ENCODE results near the gene RNF39.
"Not testable (repeated sequence)": the region's sequence is repeated elsewhere in the genome, so short reads cannot be mapped to it uniquely, and the experiment has no call there.

Gene RNF39

GRCh38 chr6:30075094-30075789 is at the start of gene RNF39:
Gene RNF39, minus strand, starts transcription at chr6:30075769. Its CDS starts 184 bp downstream, at chr6:30075585.
- peak; percentile 20 for DNase-seq (ENCODE audit: low spot score)

DNA sequence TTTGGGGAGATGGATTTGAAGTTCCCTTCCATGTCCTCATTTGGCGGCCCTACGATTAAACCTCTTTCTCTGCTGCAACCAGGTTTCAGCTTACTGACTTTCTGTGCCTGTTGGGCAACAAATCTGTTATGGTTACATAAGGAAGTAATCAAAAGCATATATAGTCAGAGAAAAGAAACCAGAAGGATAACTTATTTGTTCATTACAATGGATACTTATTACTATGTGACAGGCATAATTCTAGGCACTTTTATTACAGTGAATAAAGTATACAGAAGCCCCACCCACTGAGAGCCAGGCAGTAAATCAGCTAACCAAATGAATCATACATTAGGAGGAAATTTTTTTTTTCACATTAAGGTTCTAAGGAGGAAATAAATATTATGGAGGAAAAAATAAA is 46.9 kb upstream of the RNF39 start:
- DNase-seq (ENCODE audit: low spot score), result no peak

GRCh38 chr6:30121446-30122366 is 46.1 kb upstream of the RNF39 start:
- no peak for DNase-seq (ENCODE audit: low spot score)

DNA sequence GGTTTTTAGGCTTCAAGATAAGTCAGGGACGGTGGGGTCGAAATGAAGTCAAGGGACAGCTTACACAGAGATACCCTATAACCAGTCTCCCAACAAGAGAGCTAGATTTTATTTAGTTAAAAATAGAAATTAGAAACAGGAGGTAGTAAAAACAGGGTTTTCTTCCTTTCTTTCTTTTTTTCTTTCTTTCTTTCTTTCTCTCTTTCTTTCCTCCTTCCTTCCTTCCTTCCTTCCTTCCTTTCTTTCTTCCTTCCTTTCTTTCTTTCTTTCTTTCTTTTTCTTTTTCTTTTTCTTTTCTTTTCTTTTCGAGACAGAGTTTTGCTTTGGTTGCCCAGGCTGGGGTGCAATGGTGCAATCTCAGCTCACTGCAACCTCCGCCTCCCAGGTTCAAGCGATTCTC is 43.1 kb upstream of the RNF39 start:
- not testable (repeated sequence) for DNase-seq (ENCODE audit: low spot score)

GRCh38 chr6:30116724-30117123 is 41.2 kb upstream of the RNF39 start:
- no peak for DNase-seq (ENCODE audit: low spot score)

DNA sequence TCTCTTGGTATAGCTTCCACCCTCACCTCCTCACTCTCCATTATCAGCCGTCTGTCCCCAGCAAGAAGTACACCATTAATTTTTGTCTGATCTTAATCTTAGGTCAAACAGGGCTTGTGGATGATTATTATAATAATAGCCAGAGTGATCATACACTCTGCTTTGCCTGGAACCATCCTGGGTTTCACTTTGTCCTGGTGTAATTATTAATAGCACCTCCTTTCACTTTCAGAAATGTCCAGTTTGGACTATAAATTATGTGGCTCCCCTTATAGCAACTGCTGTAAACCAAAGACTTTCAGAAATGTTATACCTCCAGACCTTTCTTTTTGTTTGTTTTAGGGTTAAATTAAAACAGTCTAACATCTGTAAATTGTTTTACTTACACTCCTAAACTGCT is 38.3 kb upstream of the RNF39 start:
- DNase-seq (ENCODE audit: low spot score), result no peak

GRCh38 chr6:30113003-30113759 is 37.6 kb upstream of the RNF39 start, which contains the start of gene TRIM31:
Gene TRIM31, minus strand, starts transcription at chr6:30113090. Its CDS starts 285 bp downstream, at chr6:30112805.
- DNase-seq (ENCODE audit: low spot score), result no peak

GRCh38 chr6:30112402-30112994 is 36.9 kb upstream of the RNF39 start:
- DNase-seq (ENCODE audit: low spot score), result no peak

DNA sequence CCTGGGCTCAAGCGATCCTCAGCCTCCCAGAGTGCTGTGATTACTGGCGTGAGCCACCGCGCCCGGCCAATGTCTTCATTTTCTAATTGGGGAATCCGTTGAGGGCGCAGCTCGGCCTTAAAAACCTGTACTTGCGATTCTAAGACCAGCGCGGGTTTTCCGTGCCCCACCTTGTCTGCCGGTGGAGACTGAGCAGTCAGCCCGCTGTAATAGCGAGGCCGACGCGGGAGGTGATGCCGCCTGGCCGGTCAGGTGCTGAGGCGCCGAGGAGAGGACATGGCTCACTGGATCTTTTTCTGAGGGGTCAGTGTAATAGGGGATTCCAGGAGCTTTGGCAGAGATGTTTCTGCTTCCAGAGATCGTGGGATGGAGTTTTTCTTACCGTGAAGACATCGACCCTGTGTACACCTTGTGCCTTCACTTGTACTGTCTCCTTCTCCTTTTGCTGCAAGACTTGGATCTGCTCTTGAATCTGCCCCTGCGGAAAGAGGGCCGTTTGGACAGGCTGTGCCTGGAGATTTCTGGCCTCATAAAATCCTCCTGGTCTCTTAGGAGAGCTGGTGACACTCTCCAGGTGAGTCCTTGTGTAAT is 35.8 kb upstream of the RNF39 start:
- DNase-seq (ENCODE audit: low spot score), result no peak

DNA sequence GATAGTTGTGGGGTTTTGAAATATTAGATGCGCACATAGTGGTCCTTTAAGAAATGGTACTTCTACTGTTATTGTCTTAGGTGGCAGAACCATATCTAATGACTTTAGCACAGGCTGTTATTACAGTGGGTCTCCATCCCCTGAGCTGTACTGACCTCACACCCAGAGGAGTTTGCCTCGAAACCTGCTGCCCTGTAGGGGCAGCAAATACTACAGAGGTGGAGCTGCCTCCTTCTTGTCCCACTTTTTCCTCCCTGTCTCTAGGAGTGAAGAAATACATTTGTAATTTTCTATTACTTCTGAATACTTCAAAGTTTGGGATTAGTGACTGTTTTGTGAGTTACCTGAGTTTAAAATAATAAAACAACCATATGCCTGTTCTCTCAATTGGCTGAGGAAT is 29.1 kb upstream of the RNF39 start:
- no peak for DNase-seq (ENCODE audit: low spot score)

DNA sequence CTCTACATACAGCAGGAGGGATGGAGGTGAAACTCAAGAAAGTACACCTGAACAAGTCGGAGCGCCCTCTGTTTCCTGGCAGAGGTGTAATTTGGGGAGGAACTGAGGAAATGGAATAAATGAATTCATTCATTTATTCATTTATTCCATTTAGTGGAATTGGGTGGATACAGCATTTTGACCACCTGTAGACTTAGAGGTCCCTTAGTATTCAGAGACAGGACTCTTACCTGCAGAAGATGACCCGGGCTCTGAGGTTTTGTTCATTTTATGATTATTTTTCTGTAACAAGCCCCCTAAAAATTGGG is 28.3 kb upstream of the RNF39 start:
- DNase-seq (ENCODE audit: low spot score), result no peak

DNA sequence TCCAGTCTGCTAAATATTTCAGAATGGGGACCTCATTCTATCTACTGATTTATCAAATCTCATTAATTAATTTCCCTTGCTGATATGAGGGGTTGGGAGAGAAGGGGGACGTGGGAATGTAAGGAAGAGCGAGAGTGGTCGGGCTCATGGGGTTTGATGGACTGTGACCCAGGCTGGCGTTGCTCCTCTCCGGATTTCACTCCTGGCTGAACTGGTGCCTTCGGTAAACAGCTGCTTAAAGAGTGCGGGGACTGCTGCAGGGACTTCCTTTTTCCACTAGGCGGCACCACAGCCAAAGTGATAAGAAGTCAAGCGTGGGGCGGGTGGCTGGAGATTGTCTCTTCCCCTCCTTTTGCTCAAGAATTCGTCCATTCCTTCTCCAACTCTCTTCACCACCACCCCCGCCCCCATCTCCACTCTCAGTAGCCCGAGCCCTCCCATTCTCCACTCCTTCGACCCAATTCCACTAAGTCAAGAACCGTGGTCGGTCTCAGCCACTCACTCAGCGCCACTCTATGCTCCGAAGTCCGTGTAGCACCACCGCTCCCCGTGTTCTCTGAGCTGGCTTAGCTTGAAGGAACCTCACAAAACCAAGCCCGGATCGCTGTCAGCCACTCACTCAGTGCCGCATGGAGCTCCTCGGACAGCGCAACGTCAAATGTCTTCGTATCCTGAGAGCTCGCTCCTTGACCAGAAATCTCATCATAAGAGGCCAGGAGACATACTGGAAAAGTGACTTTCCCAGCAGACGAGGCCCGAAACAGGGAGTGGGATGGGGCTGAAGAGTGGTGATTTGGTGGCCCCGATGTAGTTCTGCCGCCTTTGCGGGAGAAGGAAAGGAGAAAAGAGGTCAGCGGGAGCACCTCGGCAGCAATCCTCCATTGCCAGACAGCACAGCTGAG is 27.7 kb upstream of the RNF39 start:
- DNase-seq (ENCODE audit: low spot score), result peak; percentile 89

DNA sequence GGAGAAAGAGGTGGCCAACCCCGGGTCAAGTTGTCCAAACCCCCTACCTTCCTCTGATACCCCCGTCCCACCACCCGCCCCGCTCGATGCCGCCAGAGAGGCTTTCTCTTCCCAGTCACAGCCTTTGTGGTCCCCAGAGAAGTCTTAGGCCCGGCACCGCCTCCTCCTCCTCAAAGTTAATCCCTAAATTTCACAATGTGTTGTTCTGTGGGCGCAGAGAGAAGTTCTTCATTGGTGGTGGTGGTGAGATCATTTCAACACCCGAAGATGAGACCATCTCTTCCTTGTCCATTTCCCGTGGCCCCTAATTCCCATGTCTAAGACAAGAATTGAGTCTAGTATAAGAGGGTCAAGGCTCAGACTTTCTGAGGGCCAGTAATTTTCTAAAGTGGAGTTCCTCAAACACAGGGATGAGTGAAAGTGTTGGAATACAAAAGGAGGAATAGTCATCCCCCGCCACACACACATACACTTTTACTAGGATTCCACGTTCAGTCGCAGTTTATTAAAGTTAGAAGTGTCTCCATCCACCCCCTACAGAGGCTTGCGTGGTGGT is 26.9 kb upstream of the RNF39 start:
- peak; percentile 32 for DNase-seq (ENCODE audit: low spot score)

GRCh38 chr6:30101444-30102413 is 26.2 kb upstream of the RNF39 start:
- peak; percentile 96 for DNase-seq (ENCODE audit: low spot score)

DNA sequence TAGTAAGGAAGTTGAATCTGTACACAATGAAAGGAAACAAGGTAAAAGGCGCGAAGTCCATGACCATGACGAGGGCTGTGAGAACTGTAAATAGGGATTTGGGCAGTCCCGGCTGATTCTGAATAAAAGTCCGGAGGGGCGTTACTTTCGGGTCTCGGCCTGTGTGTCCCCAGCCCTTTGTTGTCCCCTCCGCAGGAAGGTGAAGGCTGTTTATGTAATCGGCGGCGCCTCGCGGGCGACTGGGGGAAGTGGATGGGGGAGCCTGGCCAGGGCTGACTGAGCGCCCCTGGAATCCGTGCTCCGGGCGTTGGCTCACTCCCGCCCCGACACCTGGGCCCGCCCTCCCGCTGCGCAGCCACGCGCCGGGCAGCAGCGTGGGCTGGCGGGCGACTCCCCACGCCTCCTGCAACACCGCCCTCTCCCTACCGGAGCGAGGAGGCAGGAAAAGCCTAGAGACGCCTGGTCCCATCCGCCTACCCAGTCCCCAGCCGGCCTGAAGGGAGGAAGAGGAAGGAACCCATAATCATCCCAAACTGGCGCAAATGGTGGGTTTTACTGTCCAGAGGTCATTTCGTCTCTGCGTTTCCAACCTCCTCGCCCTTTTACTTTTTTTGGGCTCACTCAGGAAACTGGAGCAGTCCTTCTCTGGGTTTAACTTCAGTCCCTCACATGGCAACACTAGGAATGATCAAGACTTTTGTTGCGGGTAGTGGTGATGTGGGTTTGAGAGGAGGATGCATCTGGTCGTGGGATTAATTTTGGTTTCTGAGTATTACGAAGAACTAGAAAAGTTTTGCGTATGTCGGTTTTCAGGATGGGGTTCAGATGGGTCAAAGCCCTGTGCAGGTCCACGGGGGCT is 25.2 kb upstream of the RNF39 start:
- DNase-seq (ENCODE audit: low spot score), result peak; percentile 29

DNA sequence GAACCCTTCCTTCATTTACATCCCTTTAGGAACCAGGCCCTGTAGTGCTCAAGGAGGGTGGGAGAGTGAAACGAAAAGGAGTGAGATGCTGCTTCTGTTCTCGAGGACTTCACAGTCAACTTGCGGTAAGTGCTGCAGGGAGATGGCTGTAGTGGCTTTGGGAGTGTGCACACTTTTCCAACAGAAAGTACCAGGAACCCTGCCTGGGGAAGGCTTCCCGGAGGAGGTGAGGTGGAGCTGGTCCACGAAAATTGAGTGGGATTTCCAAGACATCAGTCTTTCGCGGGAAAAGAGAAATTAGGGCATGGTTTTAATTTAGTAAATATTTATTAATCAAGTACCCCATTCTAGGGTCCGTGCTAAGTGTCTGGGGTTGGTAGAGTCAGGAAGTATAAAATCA is 24.6 kb upstream of the RNF39 start:
- no peak for DNase-seq (ENCODE audit: low spot score)

- DNase-seq (ENCODE audit: low spot score), result no peak
Observed at GRCh38 chr6:30097902-30098768, 22.6 kb upstream of the RNF39 start.
